Caco-2 (cell line): ENCODE measurements around the gene ATOH8. TPM values are rescaled to one million over a fixed set of nuclear protein-coding genes. Genes with fewer than 3 reads are reported as not detected.

Experiments used
- BruUV-seq: library from RNA; stranded (reverse); fragments of 400-500 nt; replicated peaks from 2 replicates; lab custom pipeline; 2021; lab: Mats Ljungman, UMichigan
- CTCF ChIA-PET: fragments of 300-600 bp; sonication (Branson Sonifier 250); formaldehyde crosslinking; loops from one replicate; lab custom pipeline; 2022; ENCODE audit warnings: antibody characterized with exemption; lab: Charles Lee
- POLR2A ChIA-PET: fragments of 300-600 bp; sonication (Branson Sonifier 250); formaldehyde crosslinking; loops from one replicate; lab custom pipeline; 2022; ENCODE audit warnings: antibody characterized with exemption; lab: Charles Lee
- DNase-seq, 2 experiments: peaks; one replicate each; pipeline versions ENCODE4 v3.0.0 to v3.0.0-alpha.2; 2020 to 2022
- H3K27me3 ChIP-seq: replicated peaks from 2 replicates; pipeline ENCODE4 v1.6.0; 2011; ENCODE audit warnings: low read length; ENCODE audit not compliant: control insufficient read depth, insufficient read depth
- H3K36me3 ChIP-seq: 2 replicates; pipeline ENCODE4 v1.5.1; 2011; ENCODE audit warnings: low read length; ENCODE audit not compliant: control insufficient read depth, insufficient read depth
- H3K4me1 ChIP-seq: fragments of 250-450 bp; sonication (Bioruptor Pico); 2 replicates; pipeline ENCODE4 v1.5.1; 2020; ENCODE audit warnings: mild to moderate bottlenecking
- H3K4me3 ChIP-seq: 2 replicates; pipeline ENCODE4 v1.5.1; 2011; ENCODE audit warnings: low read depth, mild to moderate bottlenecking, control low read depth, low read length
- H3K9me3 ChIP-seq: fragments of 250-450 bp; sonication (Bioruptor Pico); 2 replicates; pipeline ENCODE4 v1.5.1; 2020; ENCODE audit warnings: mild to moderate bottlenecking, moderate library complexity
- H3K27ac Mint-ChIP-seq: one replicate; pipeline ENCODE4 v1.8.0; 2022; ENCODE audit warnings: mixed read lengths; ENCODE audit not compliant: unreplicated experiment
- H3K27me3 Mint-ChIP-seq: one replicate; pipeline ENCODE4 v1.8.0; 2022; ENCODE audit warnings: mixed read lengths; ENCODE audit not compliant: insufficient read depth, unreplicated experiment
- H3K36me3 Mint-ChIP-seq: one replicate; pipeline ENCODE4 v1.8.0; 2022; ENCODE audit warnings: mild to moderate bottlenecking, mixed read lengths; ENCODE audit not compliant: insufficient read depth, unreplicated experiment
- H3K4me1 Mint-ChIP-seq: one replicate; pipeline ENCODE4 v1.8.0; 2022; ENCODE audit warnings: low read depth, mixed read lengths; ENCODE audit not compliant: unreplicated experiment
- H3K4me3 Mint-ChIP-seq: one replicate; pipeline ENCODE4 v1.8.0; 2022; ENCODE audit warnings: mild to moderate bottlenecking, moderate library complexity, mixed read lengths; ENCODE audit not compliant: unreplicated experiment
- H3K9me3 Mint-ChIP-seq: one replicate; pipeline ENCODE4 v1.8.0; 2022; ENCODE audit warnings: mixed read lengths; ENCODE audit not compliant: unreplicated experiment
- CTCF ChIP-seq, 2 experiments: fragments of 200-600 bp in 1 of 2; IDR thresholded peaks; 1 replicate in 1 of 2; 2 replicates in 1 of 2; pipeline versions ENCODE4 v1.5.1 to v1.8.0; 2011 to 2022; ENCODE audit warnings: antibody characterized with exemption in 1 of 2, control low read depth in 1 of 2, inconsistent platforms in 1 of 2, low read depth in 1 of 2, low read length in 1 of 2, mild to moderate bottlenecking in 1 of 2, moderate library complexity in 1 of 2; ENCODE audit not compliant: insufficient read depth in 1 of 2, severe bottlenecking in 1 of 2, unreplicated experiment in 1 of 2
- intact Hi-C: fragments of 100-400 bp; cut with micrococcal nuclease; formaldehyde crosslinking; loops from one replicate; pipeline ENCODE4 v1.10.0; 2022; ENCODE audit not compliant: unreplicated experiment
- total RNA-seq: library from RNA; stranded (reverse); gene quantifications from 2 replicates; pipeline ENCODE4 v1.2.3, GENCODE V29; 2022

The ATOH8 gene
- total RNA-seq, 1 experiment from 2014 or later: not detected

DNA sequence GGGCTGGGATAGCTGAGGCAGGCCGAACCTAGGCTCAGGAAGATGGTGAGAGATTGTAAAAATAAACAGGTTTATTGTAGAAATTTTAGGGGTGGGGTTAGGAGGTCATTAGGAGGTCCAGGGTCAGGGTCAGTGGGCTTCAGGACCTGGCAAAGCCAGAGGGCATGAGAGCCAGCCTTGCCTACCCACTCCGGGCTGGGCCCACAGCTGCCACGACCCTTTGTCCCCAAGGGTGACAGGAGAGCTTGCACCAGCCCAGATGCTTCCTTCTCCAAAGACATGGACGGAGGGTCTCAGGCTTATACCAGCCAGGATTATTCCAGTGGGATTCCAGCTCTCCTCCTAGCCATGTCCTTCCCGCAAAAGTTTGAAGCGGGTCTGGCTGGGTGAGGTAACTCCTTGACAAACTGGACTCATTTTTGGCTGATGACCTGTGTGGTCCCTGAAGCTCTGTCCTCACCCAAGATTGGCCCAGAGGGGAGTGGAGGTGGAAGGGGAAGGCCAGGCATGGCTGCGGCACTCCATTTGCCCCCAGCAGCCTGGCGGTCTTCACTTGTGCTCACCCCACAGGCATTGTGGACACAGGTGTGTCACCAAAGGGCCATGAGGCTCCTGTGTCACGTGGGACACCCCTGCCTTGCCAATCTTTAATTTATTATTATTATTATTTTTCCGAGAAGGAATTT lies 23.8 kb upstream of the ATOH8 start:
- Histone ChIP-seq H3K4me3 (no peak overlapping the region), H3K9me3 (no peaks in the 10 kb centered on the region), H3K36me3 (no peaks in the 10 kb centered on the region), H3K4me1 (no peaks in the 10 kb centered on the region), H3K27me3 (no peaks in the 10 kb centered on the region)
- H3K27me3 Mint-ChIP-seq: peaks cover 8% of the 10 kb centered on the region
- intact Hi-C loops: loop anchor here (1.0 kb wide), 2 partner anchors 20 to 84 kb away; no protein-coding TSS in a partner anchor
- BruUV-seq: no TSS peak
- H3K4me3 Mint-ChIP-seq: no peak overlapping the region
- ChIA-PET CTCF (interaction anchor here (1.6 to 1.8 kb wide), 2 partner anchors 23 to 85 kb away, joined by 4 to 46 read pairs; no protein-coding TSS in a partner anchor), POLR2A (interaction anchor here (0.7 kb wide), 1 partner anchor 710 kb away, joined by 5 read pairs; no protein-coding TSS in a partner anchor)
- no peaks in the 10 kb centered on the region for H3K4me1 Mint-ChIP-seq
- H3K9me3 Mint-ChIP-seq: no peaks in the 10 kb centered on the region
- H3K36me3 Mint-ChIP-seq: no peaks in the 10 kb centered on the region
- TF ChIP-seq CTCF (IDR thresholded peaks at IDR 0.05; ENCODE audit: insufficient read depth in 1 of 2, low read depth in 1 of 2, low read length in 1 of 2, severe bottlenecking in 1 of 2, unreplicated experiment in 1 of 2): no peak
- no peak overlapping the region for H3K27ac Mint-ChIP-seq
- no peak for DNase-seq

GRCh38 chr2:85730686-85731230 lies 23.0 kb upstream of the ATOH8 start:
- Histone ChIP-seq H3K4me1 (no peaks in the 10 kb centered on the region), H3K36me3 (no peaks in the 10 kb centered on the region), H3K9me3 (no peaks in the 10 kb centered on the region), H3K4me3 (no peak overlapping the region), H3K27me3 (no peaks in the 10 kb centered on the region)
- ChIA-PET CTCF (no interaction called here), POLR2A (no interaction called here)
- Mint-ChIP-seq H3K27ac (no peak overlapping the region), H3K4me1 (no peaks in the 10 kb centered on the region), H3K4me3 (no peak overlapping the region), H3K9me3 (no peaks in the 10 kb centered on the region), H3K27me3 (peaks cover 11% of the 10 kb centered on the region), H3K36me3 (no peaks in the 10 kb centered on the region)
- BruUV-seq: no TSS peak
- no peak for TF ChIP-seq CTCF (IDR thresholded peaks at IDR 0.05; ENCODE audit: insufficient read depth in 1 of 2, low read depth in 1 of 2, low read length in 1 of 2, severe bottlenecking in 1 of 2, unreplicated experiment in 1 of 2)
- DNase-seq: no peak
- intact Hi-C loops: no loop called here

- Histone ChIP-seq H3K36me3 (no peaks in the 10 kb centered on the region), H3K4me1 (no peaks in the 10 kb centered on the region), H3K9me3 (no peaks in the 10 kb centered on the region), H3K27me3 (peaks cover under 1% of the 10 kb centered on the region; the same call in 1 of the 2 replicates), H3K4me3 (no peak overlapping the region)
- TF ChIP-seq CTCF (IDR thresholded peaks at IDR 0.05; ENCODE audit: insufficient read depth in 1 of 2, low read depth in 1 of 2, low read length in 1 of 2, severe bottlenecking in 1 of 2, unreplicated experiment in 1 of 2): no peak
- intact Hi-C loops: no loop called here
- Mint-ChIP-seq H3K4me3 (no peak overlapping the region), H3K27me3 (peaks cover 13% of the 10 kb centered on the region), H3K9me3 (no peaks in the 10 kb centered on the region), H3K4me1 (no peaks in the 10 kb centered on the region), H3K36me3 (no peaks in the 10 kb centered on the region), H3K27ac (no peak overlapping the region)
- ChIA-PET POLR2A (no interaction called here), CTCF (interaction anchor here (0.7 kb wide), 1 partner anchor 72 kb away, joined by 4 read pairs; no protein-coding TSS in a partner anchor)
- BruUV-seq: no TSS peak
- DNase-seq: no peak
Observed at GRCh38 chr2:85731606-85732005, 22.2 kb upstream of the ATOH8 start.
